Measurements from ENCODE around the gene RBM20.

The RBM20 gene

GRCh38 chr10:110803239-110803749 is 159.2 kb downstream of the RBM20 start:
- H3K36me3 ChIP-seq = no peaks in the 10 kb centered on the region
- no peak overlapping the region for H3K4me3 ChIP-seq
- no peak for TF ChIP-seq Cebpa-rat (IDR thresholded peaks at IDR 0.05)
- no peaks in the 10 kb centered on the region for H3K27me3 ChIP-seq
- H3K27ac ChIP-seq = no peak overlapping the region
- H3K9me3 ChIP-seq = no peaks in the 10 kb centered on the region
- no peaks in the 10 kb centered on the region for H4K20me1 ChIP-seq
- H3K4me1 ChIP-seq = peaks cover 23% of the 10 kb centered on the region
- peak overlapping the region; percentile 29; the same call in 1 of the 2 replicates for H3K4me2 ChIP-seq
- no peak overlapping the region for H3K9ac ChIP-seq

DNA sequence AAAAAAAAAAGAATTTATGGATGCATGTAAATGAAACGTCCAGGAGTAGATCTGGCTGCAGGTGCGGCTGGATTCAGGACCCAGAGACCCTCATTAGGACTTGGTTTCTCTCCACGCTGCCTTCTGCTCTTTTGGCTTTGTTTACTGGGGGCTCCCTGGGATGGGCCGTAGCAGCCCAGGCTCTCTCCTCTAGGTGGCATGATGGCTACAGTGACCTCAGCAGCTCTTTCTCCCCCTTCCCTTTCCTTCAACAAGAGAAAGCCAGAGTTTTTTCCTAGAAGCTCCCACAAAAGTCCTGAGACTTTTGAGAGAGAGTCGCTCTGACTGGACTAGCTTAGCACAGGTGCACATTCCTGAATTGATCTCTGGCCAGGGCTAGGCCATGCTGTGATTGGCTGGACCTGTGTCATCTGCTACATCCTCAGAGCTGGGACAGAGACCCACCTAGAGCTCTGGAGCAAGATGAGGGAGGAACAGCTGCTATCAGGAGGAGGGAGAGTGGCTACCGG is 159.7 kb downstream of the RBM20 start:
- H3K36me3 ChIP-seq = no peaks in the 10 kb centered on the region
- H3K4me2 ChIP-seq = peak overlapping the region; percentile 18
- H3K4me3 ChIP-seq = no peak overlapping the region
- H3K9me3 ChIP-seq = no peaks in the 10 kb centered on the region
- no peaks in the 10 kb centered on the region for H3K27me3 ChIP-seq
- no peaks in the 10 kb centered on the region for H4K20me1 ChIP-seq
- TF ChIP-seq Cebpa-rat (IDR thresholded peaks at IDR 0.05) = no peak
- no peak overlapping the region for H3K9ac ChIP-seq
- H3K4me1 ChIP-seq = peaks cover 23% of the 10 kb centered on the region
- no peak overlapping the region for H3K27ac ChIP-seq

DNA sequence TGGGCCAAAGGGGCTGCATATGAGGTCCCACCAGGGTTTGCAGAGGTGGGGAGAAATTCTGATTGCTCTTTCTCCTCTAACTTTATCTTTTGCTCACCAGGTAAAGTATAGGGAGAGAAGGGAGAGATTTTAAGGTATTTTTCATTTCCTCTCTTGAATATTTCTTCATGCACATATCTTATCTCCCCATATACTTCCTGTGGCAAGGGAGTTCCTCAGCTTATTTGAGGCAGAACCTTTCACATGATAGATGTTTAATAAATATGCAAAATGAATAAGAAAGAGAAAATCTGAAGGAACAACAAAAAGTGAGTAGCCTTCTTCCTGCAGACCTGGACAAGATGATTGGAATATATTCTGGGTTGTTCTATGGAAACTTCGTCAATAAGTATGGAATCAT is 160.2 kb downstream of the RBM20 start:
- Histone ChIP-seq H4K20me1 (no peaks in the 10 kb centered on the region), H3K4me2 (peak overlapping the region; percentile 18; the same call in 1 of the 2 replicates), H3K4me3 (no peak overlapping the region), H3K4me1 (peaks cover 23% of the 10 kb centered on the region), H3K27ac (no peak overlapping the region), H3K36me3 (no peaks in the 10 kb centered on the region), H3K9me3 (no peaks in the 10 kb centered on the region), H3K9ac (no peak overlapping the region), H3K27me3 (no peaks in the 10 kb centered on the region)
- TF ChIP-seq Cebpa-rat (IDR thresholded peaks at IDR 0.05) = no peak

DNA sequence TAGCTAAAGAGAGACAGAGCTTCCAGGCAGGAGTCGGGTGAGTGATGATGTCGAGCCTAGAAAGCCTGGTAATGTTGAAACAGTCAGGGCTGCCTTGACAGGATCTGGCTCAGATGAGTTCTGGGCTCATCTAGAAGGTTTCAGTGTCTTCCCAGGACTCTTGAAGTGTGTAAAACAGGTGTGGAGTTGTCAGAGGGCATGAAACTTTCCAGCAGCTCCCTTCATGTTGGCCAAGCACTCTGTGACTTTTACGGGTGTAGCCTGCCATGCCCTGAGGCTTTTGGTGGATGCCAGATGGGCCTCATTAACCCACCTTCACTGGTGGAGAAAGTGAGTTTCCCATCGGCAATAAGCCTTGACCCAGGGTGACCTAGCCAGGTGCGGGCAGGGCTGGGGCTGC is 161.2 kb downstream of the RBM20 start:
- Histone ChIP-seq H3K9ac (no peak overlapping the region), H3K4me3 (no peak overlapping the region), H4K20me1 (no peaks in the 10 kb centered on the region), H3K4me1 (peaks cover 23% of the 10 kb centered on the region), H3K9me3 (no peaks in the 10 kb centered on the region), H3K27ac (no peak overlapping the region), H3K4me2 (no peak overlapping the region), H3K36me3 (no peaks in the 10 kb centered on the region), H3K27me3 (no peaks in the 10 kb centered on the region)
- TF ChIP-seq Cebpa-rat (IDR thresholded peaks at IDR 0.05) = no peak

DNA sequence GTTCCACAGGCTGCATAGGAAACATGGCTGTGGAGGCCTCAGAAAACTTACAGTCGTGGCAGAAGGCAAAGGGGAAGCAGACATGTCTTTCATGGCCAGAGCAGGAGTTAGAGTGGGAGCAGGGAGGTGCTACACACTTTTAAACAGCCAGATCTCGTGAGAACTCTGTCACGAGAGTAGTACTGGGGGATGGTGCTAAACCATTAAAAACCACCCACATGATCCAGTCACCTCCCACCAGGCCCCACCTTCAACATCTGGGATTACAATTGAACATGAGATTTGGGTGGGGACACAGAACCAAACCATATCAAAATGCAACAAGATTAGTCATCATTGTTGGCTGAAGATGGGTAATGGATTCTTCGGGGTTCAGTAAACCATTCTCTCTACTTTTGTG is 162.2 kb downstream of the RBM20 start:
- Histone ChIP-seq H3K36me3 (no peaks in the 10 kb centered on the region), H3K27ac (no peak overlapping the region), H4K20me1 (no peaks in the 10 kb centered on the region), H3K27me3 (no peaks in the 10 kb centered on the region), H3K4me1 (peaks cover 23% of the 10 kb centered on the region), H3K4me2 (no peak overlapping the region), H3K4me3 (no peak overlapping the region), H3K9me3 (no peaks in the 10 kb centered on the region), H3K9ac (no peak overlapping the region)
- TF ChIP-seq Cebpa-rat (IDR thresholded peaks at IDR 0.05) = no peak

DNA sequence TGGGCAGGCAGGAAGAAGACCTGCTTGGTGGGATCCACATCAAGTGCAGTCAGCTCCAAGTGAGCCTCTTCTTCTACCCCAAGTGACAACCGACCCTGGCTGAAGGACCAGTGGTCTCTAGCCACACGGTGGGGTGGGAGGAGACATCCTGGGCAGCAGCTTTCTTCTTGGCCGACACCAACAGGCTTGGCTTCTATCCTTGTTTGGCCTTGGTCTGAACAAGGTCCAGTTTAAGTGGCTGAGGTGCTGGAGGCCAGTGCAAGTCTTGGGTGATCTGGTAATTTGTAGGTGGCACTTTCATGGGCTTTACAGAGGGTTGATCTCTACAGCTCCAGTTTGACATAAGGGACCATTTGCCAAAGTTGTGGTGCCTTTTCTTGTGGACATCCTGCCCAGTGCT is 164.0 kb downstream of the RBM20 start:
- Histone ChIP-seq H3K4me3 (no peak overlapping the region), H3K27me3 (no peaks in the 10 kb centered on the region), H4K20me1 (no peaks in the 10 kb centered on the region), H3K27ac (no peak overlapping the region), H3K4me2 (no peak overlapping the region), H3K36me3 (no peaks in the 10 kb centered on the region), H3K9me3 (no peaks in the 10 kb centered on the region), H3K9ac (no peak overlapping the region), H3K4me1 (peaks cover 15% of the 10 kb centered on the region)
- TF ChIP-seq Cebpa-rat (IDR thresholded peaks at IDR 0.05) = no peak

DNA sequence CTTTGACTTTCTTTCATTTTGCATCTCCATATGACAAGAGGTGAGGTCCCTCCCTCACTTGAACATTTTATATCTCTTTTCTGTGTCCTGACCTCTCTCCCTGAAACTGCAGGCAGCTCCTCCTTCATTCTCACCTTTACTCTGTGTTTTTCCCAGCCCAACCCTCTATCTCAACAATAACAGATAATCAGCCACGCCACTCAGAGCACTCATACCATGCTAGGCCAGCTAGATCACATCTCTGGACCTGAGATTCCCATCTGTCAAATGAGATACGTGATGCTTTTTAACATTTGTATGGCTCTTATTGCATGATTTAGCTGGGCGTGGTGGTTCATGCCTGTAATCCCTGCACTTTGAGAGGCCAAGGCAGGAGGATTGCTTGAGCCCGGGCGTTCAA is 164.5 kb downstream of the RBM20 start:
- TF ChIP-seq Cebpa-rat (IDR thresholded peaks at IDR 0.05) = no peak
- no peaks in the 10 kb centered on the region for H3K9me3 ChIP-seq
- no peaks in the 10 kb centered on the region for H3K36me3 ChIP-seq

DNA sequence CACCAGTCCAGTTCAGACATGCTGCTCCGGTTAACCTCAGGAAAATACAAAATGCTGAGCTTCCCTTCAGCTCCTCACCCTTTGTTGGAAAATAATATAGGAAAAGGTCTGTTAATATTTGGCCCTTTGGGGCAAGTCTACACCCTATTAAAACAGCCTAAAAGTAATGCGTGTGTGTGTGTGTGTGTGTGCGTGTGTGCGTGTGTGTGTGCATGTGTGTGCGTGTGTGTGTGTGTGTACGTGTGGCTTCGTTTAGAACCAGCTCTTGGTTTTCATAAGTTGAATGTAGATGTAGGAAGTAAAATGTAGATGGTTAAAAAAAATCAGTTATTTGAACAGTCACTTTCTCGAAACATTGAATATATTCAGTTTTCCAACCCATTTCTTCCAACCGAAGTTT is 166.5 kb downstream of the RBM20 start:
- Histone ChIP-seq H3K36me3 (no peaks in the 10 kb centered on the region), H3K27ac (no peak overlapping the region), H4K20me1 (no peaks in the 10 kb centered on the region), H3K4me1 (no peaks in the 10 kb centered on the region), H3K9ac (no peak overlapping the region), H3K9me3 (no peaks in the 10 kb centered on the region), H3K27me3 (no peaks in the 10 kb centered on the region), H3K4me2 (no peak overlapping the region), H3K4me3 (no peak overlapping the region)
- no peak for TF ChIP-seq Cebpa-rat (IDR thresholded peaks at IDR 0.05)

More for the DNA sequence above, 164.5 kb downstream of the RBM20 start:
- Histone ChIP-seq H3K4me2 (no peak overlapping the region), H3K4me1 (peaks cover 10% of the 10 kb centered on the region), H4K20me1 (no peaks in the 10 kb centered on the region), H3K4me3 (no peak overlapping the region), H3K9ac (no peak overlapping the region), H3K27me3 (no peaks in the 10 kb centered on the region), H3K27ac (no peak overlapping the region)

- no peaks in the 10 kb centered on the region for H3K27me3 ChIP-seq
- H4K20me1 ChIP-seq = no peaks in the 10 kb centered on the region
- no peak overlapping the region for H3K4me2 ChIP-seq
- no peaks in the 10 kb centered on the region for H3K36me3 ChIP-seq
- H3K9ac ChIP-seq = no peak overlapping the region
- H3K9me3 ChIP-seq = no peaks in the 10 kb centered on the region
- no peaks in the 10 kb centered on the region for H3K4me1 ChIP-seq
- no peak for TF ChIP-seq Cebpa-rat (IDR thresholded peaks at IDR 0.05)
- no peak overlapping the region for H3K4me3 ChIP-seq
- H3K27ac ChIP-seq = no peak overlapping the region
Observed at GRCh38 chr10:110811791-110812581, 167.8 kb downstream of the RBM20 start.

DNA sequence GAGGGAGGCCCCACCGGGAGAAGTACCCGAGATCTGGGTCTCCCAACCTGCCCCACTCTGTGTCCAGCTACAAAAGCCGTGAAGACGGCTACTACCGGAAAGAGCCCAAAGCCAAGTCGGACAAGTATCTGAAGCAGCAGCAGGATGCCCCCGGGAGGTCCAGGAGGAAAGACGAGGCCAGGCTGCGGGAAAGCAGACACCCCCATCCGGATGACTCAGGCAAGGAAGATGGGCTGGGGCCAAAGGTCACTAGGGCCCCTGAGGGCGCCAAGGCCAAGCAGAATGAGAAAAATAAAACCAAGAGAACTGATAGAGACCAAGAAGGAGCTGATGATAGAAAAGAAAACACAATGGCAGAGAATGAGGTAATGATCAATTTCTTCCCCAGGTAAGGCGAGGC is 168.4 kb downstream of the RBM20 start:
- H3K4me3 ChIP-seq = no peak overlapping the region
- H3K4me1 ChIP-seq = peaks cover 5% of the 10 kb centered on the region
- TF ChIP-seq Cebpa-rat (IDR thresholded peaks at IDR 0.05) = no peak
- no peak overlapping the region for H3K4me2 ChIP-seq
- no peak overlapping the region for H3K27ac ChIP-seq
- no peaks in the 10 kb centered on the region for H3K9me3 ChIP-seq
- no peaks in the 10 kb centered on the region for H4K20me1 ChIP-seq
- H3K27me3 ChIP-seq = no peaks in the 10 kb centered on the region
- H3K9ac ChIP-seq = no peak overlapping the region
- no peaks in the 10 kb centered on the region for H3K36me3 ChIP-seq
